ENCODE data around the gene RASA2.
"Not testable (repeated sequence)": the region's sequence is repeated elsewhere in the genome, so short reads cannot be mapped to it uniquely, and the experiment has no call there.

DNA sequence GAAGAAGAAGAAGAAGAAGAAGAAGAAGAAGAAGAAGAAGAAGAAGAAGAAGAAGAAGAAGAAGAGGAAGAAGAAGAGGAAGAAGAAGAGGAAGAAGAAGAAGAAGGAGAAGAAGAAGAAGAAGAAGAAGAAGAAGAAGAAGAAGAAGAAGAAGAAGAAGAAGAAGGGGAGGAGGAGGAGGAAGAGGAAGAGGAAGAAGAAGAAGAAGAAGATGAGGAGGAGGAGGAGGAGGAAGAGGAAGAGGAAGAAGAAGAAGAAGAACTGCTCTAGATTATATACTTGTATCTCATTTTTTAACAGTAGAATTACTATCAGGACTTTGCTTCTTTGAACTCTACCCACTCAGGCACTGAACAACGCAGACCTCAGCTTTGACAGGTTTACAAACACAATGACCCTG is 8.0 kb upstream of the RASA2 start:
- TF ChIP-seq, protein P1, sequence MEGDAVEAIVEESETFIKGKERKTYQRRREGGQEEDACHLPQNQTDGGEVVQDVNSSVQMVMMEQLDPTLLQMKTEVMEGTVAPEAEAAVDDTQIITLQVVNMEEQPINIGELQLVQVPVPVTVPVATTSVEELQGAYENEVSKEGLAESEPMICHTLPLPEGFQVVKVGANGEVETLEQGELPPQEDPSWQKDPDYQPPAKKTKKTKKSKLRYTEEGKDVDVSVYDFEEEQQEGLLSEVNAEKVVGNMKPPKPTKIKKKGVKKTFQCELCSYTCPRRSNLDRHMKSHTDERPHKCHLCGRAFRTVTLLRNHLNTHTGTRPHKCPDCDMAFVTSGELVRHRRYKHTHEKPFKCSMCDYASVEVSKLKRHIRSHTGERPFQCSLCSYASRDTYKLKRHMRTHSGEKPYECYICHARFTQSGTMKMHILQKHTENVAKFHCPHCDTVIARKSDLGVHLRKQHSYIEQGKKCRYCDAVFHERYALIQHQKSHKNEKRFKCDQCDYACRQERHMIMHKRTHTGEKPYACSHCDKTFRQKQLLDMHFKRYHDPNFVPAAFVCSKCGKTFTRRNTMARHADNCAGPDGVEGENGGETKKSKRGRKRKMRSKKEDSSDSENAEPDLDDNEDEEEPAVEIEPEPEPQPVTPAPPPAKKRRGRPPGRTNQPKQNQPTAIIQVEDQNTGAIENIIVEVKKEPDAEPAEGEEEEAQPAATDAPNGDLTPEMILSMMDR (optimal IDR thresholded peaks at IDR 0.05 in 1 of 3, IDR thresholded peaks at IDR 0.05 in 1 of 3, conservative IDR thresholded peaks at IDR 0.05 in 1 of 3; ENCODE audit: extremely low read depth in 1 of 3, insufficient read depth in 2 of 3, low read length in 3 of 3) = not testable (repeated sequence)
- not testable (repeated sequence) for TF ChIP-seq EZH2 (IDR thresholded peaks at IDR 0.05; ENCODE audit: low read length)
